Measurements from ENCODE around the gene KDR.

Gene KDR

DNA sequence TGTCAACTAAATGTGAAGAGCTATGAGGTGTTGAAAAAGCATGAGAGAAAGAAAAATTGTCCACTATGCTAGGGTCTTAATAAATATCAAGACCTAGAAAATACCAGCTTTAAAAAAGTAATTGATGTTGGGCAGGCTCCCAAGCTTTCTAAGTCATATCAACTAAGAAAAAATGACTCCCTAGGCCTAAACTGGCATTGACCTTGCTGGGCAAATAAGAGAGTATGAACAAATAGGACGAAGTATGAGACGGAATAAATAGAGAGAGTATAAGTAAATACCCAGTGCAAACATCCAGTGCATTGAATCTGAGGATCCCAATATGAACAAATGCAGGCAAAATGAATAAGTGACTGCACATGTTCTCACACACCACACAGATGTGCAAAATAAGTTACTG, 3.2 kb downstream of the KDR start:
- no peak for DNase-seq

- DNase-seq: no peak
Observed at GRCh38 chr4:55121246-55121645, 4.1 kb downstream of the KDR start.

GRCh38 chr4:55118397-55118796, 7.0 kb downstream of the KDR start:
- DNase-seq: no peak

DNA sequence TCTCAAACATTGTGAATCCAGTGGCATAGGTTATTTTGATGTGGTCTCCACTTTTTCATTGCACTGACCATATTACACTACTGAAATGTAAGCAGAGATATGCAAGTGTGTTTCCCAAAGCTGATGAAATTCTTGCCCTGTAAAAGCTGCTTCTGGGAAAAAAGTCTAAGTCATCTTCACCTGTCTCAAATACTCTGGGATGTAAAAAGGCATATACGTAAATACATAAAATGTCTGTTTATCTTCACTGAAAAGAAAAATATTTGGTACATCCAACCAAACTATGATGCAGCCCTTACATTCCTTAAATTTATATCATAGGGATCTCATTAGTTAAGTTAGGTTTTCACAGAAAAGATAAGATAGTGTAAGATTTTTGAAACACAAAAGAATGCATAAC, 7.9 kb downstream of the KDR start:
- no peak for DNase-seq

- no peak for DNase-seq
Observed at GRCh38 chr4:55116450-55116849, 8.9 kb downstream of the KDR start.

DNA sequence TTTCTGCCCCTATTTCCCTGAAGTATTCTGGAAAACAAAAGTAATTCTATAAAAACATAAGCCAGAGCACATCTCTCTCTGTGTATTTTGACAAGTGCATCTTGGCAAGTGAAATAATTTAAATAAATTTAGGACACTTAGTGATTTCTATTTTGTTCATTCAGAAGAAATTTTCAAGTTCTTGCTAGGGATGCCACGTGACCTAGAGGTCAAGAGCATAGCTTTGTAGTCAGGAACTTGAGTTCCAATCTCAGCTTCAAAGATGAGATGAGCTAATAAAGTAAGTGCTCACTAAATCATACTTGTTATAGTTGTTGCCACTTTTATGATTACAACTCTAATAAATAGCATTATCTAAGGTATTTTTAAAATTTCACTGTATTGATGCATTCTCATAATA, 13.8 kb downstream of the KDR start:
- no peak for DNase-seq

GRCh38 chr4:55110131-55110530, 15.3 kb downstream of the KDR start:
- no peak for DNase-seq

- no peak for DNase-seq
Observed at GRCh38 chr4:55107054-55107453, 18.3 kb downstream of the KDR start.

- no peak for DNase-seq
Observed at GRCh38 chr4:55103224-55103623, 22.2 kb downstream of the KDR start.

DNA sequence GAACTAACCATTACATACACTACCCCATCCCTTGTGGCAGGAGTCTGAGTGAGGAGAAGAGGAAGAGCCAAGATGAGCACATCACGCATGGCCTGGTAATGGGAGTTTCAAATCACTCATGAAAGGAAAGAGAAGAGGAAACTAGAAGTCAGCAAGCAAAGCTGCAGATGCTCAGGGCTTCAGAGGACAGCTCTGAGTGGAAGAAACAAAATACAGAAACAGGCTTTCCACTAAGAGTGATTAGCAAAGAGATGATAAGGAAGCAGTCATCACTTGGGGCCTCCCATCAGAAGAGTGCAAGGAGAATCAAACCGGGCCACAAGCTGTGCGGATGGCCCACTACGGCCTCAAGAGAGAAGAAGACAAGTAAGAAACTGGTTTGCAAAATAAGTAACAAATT, 25.6 kb downstream of the KDR start:
- no peak for DNase-seq

GRCh38 chr4:55098456-55099204, 26.8 kb downstream of the KDR start:
- no peak for DNase-seq

- DNase-seq: no peak
Observed at GRCh38 chr4:55096619-55097018, 28.8 kb downstream of the KDR start.

DNA sequence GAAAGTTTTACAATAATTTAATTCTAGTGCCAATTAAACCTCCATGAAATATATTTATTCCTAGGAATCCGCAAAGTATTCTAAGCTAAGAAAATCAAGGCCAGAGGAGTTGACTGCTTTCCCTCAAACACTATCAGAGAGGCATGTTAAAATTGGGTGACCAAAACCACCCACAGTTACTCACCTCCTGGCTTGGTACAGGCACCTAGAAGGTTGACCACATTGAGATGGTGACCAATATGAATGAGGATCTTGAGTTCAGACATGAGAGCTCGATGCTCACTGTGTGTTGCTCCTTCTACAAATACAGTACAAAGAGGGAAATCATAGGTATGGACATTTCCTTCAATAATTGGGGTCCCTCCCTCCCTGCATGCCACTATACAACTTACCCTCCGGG, 29.4 kb downstream of the KDR start:
- DNase-seq: no peak

DNA sequence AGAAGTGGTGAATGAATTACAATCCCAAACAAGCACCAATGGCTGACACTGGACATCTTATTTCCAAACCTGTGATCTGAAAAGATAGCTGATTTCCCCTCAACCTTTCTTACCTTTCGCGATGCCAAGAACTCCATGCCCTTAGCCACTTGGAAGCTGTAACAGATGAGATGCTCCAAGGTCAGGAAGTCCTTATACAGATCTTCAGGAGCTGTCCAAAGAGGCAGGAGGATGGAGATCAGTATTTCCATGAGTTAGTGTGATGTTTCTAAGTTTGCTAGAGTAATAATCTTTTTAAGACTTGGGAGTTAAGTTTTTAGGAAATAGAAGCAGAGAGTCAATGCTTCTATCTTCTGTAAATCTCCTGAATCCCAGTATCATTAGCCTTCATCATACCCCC, 32.9 kb downstream of the KDR start:
- DNase-seq: no peak

DNA sequence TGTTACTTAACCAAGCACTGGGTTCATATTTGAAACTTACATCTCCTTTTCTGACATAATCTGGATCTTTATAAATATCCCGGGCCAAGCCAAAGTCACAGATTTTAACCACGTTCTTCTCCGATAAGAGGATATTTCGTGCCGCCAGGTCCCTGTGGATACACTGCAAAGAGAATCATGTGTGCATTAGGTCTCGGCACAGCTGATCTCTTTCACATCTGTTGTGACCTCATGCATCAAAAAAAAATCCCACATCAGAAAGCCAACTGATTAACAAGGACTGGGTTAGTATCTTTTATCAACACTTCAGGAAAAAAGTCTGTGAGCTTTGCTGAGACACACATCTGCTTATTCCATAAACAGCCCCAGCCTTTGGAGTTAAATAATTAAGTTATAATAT, 35.5 kb downstream of the KDR start:
- DNase-seq: no peak

DNA sequence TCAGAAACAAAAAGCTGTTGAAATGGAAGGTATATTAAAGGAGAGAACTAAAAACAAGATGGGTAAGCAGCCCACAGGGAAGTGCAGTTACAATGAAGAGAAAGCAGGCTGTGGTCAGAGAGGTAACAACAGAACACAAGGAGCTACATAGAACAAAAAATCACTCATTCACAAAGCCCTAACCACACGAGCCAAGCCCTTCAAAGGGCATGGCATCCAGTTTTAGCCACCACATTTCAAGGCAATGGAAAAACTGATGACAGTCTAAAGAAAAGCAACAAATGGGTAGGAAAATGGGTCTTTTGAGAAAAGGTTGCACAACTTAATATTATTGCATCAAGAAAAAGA, 37.5 kb downstream of the KDR start:
- no peak for DNase-seq

- DNase-seq: no peak
Observed at GRCh38 chr4:55087009-55087912, 38.1 kb downstream of the KDR start.

- no peak for DNase-seq
Observed at GRCh38 chr4:55086578-55086977, 38.8 kb downstream of the KDR start.

- DNase-seq: no peak
Observed at GRCh38 chr4:55083735-55084134, 41.7 kb downstream of the KDR start.

DNA sequence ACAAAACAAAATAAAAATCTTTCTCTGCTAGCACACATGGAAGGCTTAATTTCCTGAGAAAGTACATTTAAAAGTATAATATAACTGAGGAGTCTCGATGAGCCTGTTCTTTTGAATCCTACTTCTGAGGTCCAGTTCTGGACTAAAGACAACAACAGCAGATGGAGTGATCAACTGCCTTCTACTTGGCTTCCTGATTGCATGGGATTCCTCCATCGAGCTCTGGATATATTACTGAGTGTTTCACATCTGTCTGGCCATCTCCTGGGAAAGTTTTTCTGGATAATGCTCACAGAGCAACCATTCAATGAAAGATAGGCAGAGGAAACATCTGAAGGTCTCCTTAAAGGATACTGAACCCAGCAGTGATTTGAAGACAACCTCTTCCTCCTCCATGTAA, 42.6 kb downstream of the KDR start:
- DNase-seq: no peak

- DNase-seq: no peak
Observed at GRCh38 chr4:55080174-55080865, 45.1 kb downstream of the KDR start.

- DNase-seq: no peak
Observed at GRCh38 chr4:55079451-55080173, 45.8 kb downstream of the KDR start.

- DNase-seq: no peak
Observed at GRCh38 chr4:55078987-55079386, 46.4 kb downstream of the KDR start.

Data from activated CD4-positive, alpha-beta T cell treated with anti-CD3 and anti-CD28 coated beads, Interleukin-2, Interleukin-6, amounts not matched to agents 100 ng/mL and 50 ng/mL, durations not matched to agents 16 hours and 8 hours (primary cell).